HG03342 (cell line): ENCODE measurements around the gene XYLT1.
"Not testable (repeated sequence)": the region's sequence is repeated elsewhere in the genome, so short reads cannot be mapped to it uniquely, and the experiment has no call there.

Source experiments
- ATAC-seq: cut with Tn5 transposase; IDR thresholded peaks from one replicate; pipeline ENCODE4 v1.9.1; 2021; ENCODE audit warnings: mild to moderate bottlenecking, moderate library complexity; ENCODE audit not compliant: unreplicated experiment

The XYLT1 gene

GRCh38 chr16:17432901-17433576 is 37.7 kb downstream of the XYLT1 start:
- no peak for ATAC-seq

- no peak for ATAC-seq
Observed at GRCh38 chr16:17431968-17432625, 38.7 kb downstream of the XYLT1 start.

GRCh38 chr16:17431012-17431411 is 39.7 kb downstream of the XYLT1 start:
- no peak for ATAC-seq

- ATAC-seq: no peak
Observed at GRCh38 chr16:17426451-17426850, 44.3 kb downstream of the XYLT1 start.

- ATAC-seq: no peak
Observed at GRCh38 chr16:17424771-17425170, 46.0 kb downstream of the XYLT1 start.

GRCh38 chr16:17423221-17423620 is 47.5 kb downstream of the XYLT1 start:
- no peak for ATAC-seq

GRCh38 chr16:17420816-17421215 is 49.9 kb downstream of the XYLT1 start:
- ATAC-seq: no peak

- ATAC-seq: no peak
Observed at GRCh38 chr16:17419266-17419665, 51.5 kb downstream of the XYLT1 start.

GRCh38 chr16:17417740-17418139 is 53.0 kb downstream of the XYLT1 start:
- no peak for ATAC-seq

- peak; percentile 96 for ATAC-seq
Observed at GRCh38 chr16:17416461-17417311, 54.1 kb downstream of the XYLT1 start.

GRCh38 chr16:17414916-17415315 is 55.8 kb downstream of the XYLT1 start:
- no peak for ATAC-seq

- no peak for ATAC-seq
Observed at GRCh38 chr16:17414421-17414820, 56.3 kb downstream of the XYLT1 start.

GRCh38 chr16:17413508-17413907 is 57.3 kb downstream of the XYLT1 start:
- no peak for ATAC-seq

- no peak for ATAC-seq
Observed at GRCh38 chr16:17412791-17413190, 58.0 kb downstream of the XYLT1 start.

- ATAC-seq: no peak
Observed at GRCh38 chr16:17412221-17412620, 58.5 kb downstream of the XYLT1 start.

- no peak for ATAC-seq
Observed at GRCh38 chr16:17411263-17411662, 59.5 kb downstream of the XYLT1 start.

GRCh38 chr16:17410316-17410715 is 60.4 kb downstream of the XYLT1 start:
- not testable (repeated sequence) for ATAC-seq

GRCh38 chr16:17409894-17410293 is 60.9 kb downstream of the XYLT1 start:
- no peak for ATAC-seq

- ATAC-seq: peak; percentile 52
Observed at GRCh38 chr16:17408955-17409441, 61.8 kb downstream of the XYLT1 start.

GRCh38 chr16:17408296-17408695 is 62.5 kb downstream of the XYLT1 start:
- no peak for ATAC-seq

- ATAC-seq: no peak
Observed at GRCh38 chr16:17407321-17407720, 63.4 kb downstream of the XYLT1 start.
